OCI-LY1 (cell line): ENCODE results near the gene CD164.

Source experiments
- H2AFZ ChIP-seq: fragments of 200-600 bp; sonication (generic), shearing (Covaris generic); 2 replicates; pipeline ENCODE4 v1.6.0; 2014; ENCODE audit warnings: antibody characterized with exemption, mild to moderate bottlenecking, low read length
- H3F3A ChIP-seq: fragments of 200-600 bp; sonication (generic), shearing (Covaris generic); 2 replicates; pipeline ENCODE4 v1.6.0; 2014; ENCODE audit warnings: mild to moderate bottlenecking, antibody characterized with exemption, low read length, moderate library complexity; ENCODE audit not compliant: insufficient read depth
- H3K27ac ChIP-seq: fragments of 200-600 bp; sonication (generic); 2 replicates; pipeline ENCODE4 v1.5.1; 2014; ENCODE audit warnings: low read length, mixed run types, mild to moderate bottlenecking, low read depth; ENCODE audit not compliant: poor library complexity, severe bottlenecking
- H3K27me3 ChIP-seq: fragments of 200-600 bp; sonication (generic); 2 replicates; pipeline ENCODE4 v1.6.0; 2014; ENCODE audit warnings: antibody characterized with exemption, mild to moderate bottlenecking, low read length, moderate library complexity; ENCODE audit not compliant: insufficient read depth
- H3K36me3 ChIP-seq: fragments of 200-600 bp; sonication (generic); 2 replicates; pipeline ENCODE4 v1.6.1; 2014; ENCODE audit warnings: mild to moderate bottlenecking, antibody characterized with exemption, low read length, moderate library complexity, mixed read lengths; ENCODE audit not compliant: insufficient read depth
- H3K4me1 ChIP-seq: fragments of 200-600 bp; sonication (generic); 2 replicates; pipeline ENCODE4 v1.5.1; 2014; ENCODE audit warnings: mild to moderate bottlenecking, low read length, moderate library complexity; ENCODE audit not compliant: insufficient read depth, severe bottlenecking
- H3K4me2 ChIP-seq: fragments of 200-600 bp; sonication (generic), shearing (Covaris generic); 2 replicates; pipeline ENCODE4 v1.6.1; 2014; ENCODE audit warnings: low read length
- H3K4me3 ChIP-seq: fragments of 200-600 bp; sonication (generic); 2 replicates; pipeline ENCODE4 v1.5.1; 2014; ENCODE audit warnings: low read length, low read depth, mild to moderate bottlenecking, mixed read lengths; ENCODE audit not compliant: poor library complexity, severe bottlenecking
- H3K79me2 ChIP-seq: fragments of 200-600 bp; shearing (Covaris generic); 2 replicates; pipeline ENCODE4 v1.6.1; 2016; ENCODE audit warnings: mixed run types, low read length, mixed read lengths; ENCODE audit not compliant: insufficient read depth
- H3K9ac ChIP-seq: fragments of 200-600 bp; sonication (generic), shearing (Covaris generic); 2 replicates; pipeline ENCODE4 v1.6.1; 2014; ENCODE audit warnings: mild to moderate bottlenecking, low read length, mixed read lengths
- H3K9me2 ChIP-seq: fragments of 200-600 bp; sonication (generic), shearing (Covaris generic); 2 replicates; pipeline ENCODE4 v1.6.1; 2014; ENCODE audit warnings: low read depth, mild to moderate bottlenecking, low read length, mixed read lengths
- H3K9me3 ChIP-seq: fragments of 200-600 bp; shearing (Covaris generic); 2 replicates; pipeline ENCODE4 v1.6.1; 2014; ENCODE audit warnings: low read length, mixed read lengths
- H4K20me1 ChIP-seq: fragments of 200-600 bp; sonication (generic), shearing (Covaris generic); 2 replicates; pipeline ENCODE4 v1.6.0; 2016; ENCODE audit warnings: mild to moderate bottlenecking, low read length; ENCODE audit not compliant: insufficient read depth
- EZH2 ChIP-seq: fragments of 200-600 bp; sonication (generic), shearing (Covaris generic); IDR thresholded peaks from 2 replicates; pipeline ENCODE4 v1.8.0; 2017; ENCODE audit warnings: borderline replicate concordance, mixed run types, mild to moderate bottlenecking, antibody characterized with exemption, low read length, moderate library complexity, mixed read lengths
- TF ChIP-seq, protein P1 (sequence below): fragments of 200-600 bp; sonication (generic), shearing (Covaris generic); IDR thresholded peaks from 2 replicates; pipeline ENCODE4 v1.5.1; 2017; ENCODE audit warnings: mild to moderate bottlenecking, antibody characterized with exemption, low read length, moderate library complexity, mixed read lengths

The CD164 gene

GRCh38 chr6:109326351-109326750 lies 55.9 kb downstream of the CD164 start:
- no peaks in the 10 kb centered on the region for H3K9me2 ChIP-seq
- TF ChIP-seq, protein P1, sequence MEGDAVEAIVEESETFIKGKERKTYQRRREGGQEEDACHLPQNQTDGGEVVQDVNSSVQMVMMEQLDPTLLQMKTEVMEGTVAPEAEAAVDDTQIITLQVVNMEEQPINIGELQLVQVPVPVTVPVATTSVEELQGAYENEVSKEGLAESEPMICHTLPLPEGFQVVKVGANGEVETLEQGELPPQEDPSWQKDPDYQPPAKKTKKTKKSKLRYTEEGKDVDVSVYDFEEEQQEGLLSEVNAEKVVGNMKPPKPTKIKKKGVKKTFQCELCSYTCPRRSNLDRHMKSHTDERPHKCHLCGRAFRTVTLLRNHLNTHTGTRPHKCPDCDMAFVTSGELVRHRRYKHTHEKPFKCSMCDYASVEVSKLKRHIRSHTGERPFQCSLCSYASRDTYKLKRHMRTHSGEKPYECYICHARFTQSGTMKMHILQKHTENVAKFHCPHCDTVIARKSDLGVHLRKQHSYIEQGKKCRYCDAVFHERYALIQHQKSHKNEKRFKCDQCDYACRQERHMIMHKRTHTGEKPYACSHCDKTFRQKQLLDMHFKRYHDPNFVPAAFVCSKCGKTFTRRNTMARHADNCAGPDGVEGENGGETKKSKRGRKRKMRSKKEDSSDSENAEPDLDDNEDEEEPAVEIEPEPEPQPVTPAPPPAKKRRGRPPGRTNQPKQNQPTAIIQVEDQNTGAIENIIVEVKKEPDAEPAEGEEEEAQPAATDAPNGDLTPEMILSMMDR: no peak
- no peak for TF ChIP-seq EZH2
- no peak overlapping the region for H2AFZ ChIP-seq
- no peak overlapping the region for H3K9ac ChIP-seq
- H3K27ac ChIP-seq: no peak overlapping the region
- H3K9me3 ChIP-seq: no peaks in the 10 kb centered on the region
- H3K36me3 ChIP-seq: no peaks in the 10 kb centered on the region
- H4K20me1 ChIP-seq: no peaks in the 10 kb centered on the region
- H3K79me2 ChIP-seq: no peaks in the 10 kb centered on the region
- H3K4me2 ChIP-seq: no peak overlapping the region
- no peaks in the 10 kb centered on the region for H3K27me3 ChIP-seq
- no peak overlapping the region for H3K4me3 ChIP-seq
- H3F3A ChIP-seq: no peaks in the 10 kb centered on the region
- no peaks in the 10 kb centered on the region for H3K4me1 ChIP-seq

DNA sequence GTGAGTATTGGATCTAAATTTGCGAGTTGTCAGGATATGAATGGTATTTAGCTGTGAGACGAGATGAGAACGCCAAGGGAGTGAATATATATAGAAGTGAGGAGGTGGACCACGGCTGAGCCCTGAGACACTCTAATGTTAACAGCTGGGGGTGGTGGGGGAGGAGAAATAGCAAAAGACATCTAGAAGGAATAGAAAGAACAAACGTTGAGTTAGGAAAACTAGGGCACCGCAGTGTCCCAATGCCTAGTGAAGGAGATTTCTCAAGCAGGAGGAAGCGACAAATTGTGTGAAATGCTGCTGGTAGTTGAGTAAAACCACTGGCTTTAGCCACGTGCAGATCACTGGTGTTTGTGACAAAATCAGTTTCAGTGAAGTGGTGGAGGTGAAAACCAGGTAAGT lies 56.9 kb downstream of the CD164 start:
- no peaks in the 10 kb centered on the region for H3K79me2 ChIP-seq
- no peaks in the 10 kb centered on the region for H3K4me1 ChIP-seq
- H3F3A ChIP-seq: no peaks in the 10 kb centered on the region
- TF ChIP-seq EZH2: no peak
- TF ChIP-seq, protein P1: no peak
- no peak overlapping the region for H3K9ac ChIP-seq
- no peaks in the 10 kb centered on the region for H4K20me1 ChIP-seq
- no peaks in the 10 kb centered on the region for H3K36me3 ChIP-seq
- H2AFZ ChIP-seq: no peak overlapping the region
- no peaks in the 10 kb centered on the region for H3K9me2 ChIP-seq
- no peak overlapping the region for H3K4me3 ChIP-seq
- no peaks in the 10 kb centered on the region for H3K27me3 ChIP-seq
- H3K27ac ChIP-seq: no peak overlapping the region
- H3K9me3 ChIP-seq: no peaks in the 10 kb centered on the region
- H3K4me2 ChIP-seq: no peak overlapping the region

- H3K9ac ChIP-seq: no peak overlapping the region
- no peaks in the 10 kb centered on the region for H3K27me3 ChIP-seq
- H3F3A ChIP-seq: no peaks in the 10 kb centered on the region
- H3K36me3 ChIP-seq: no peaks in the 10 kb centered on the region
- H3K79me2 ChIP-seq: no peaks in the 10 kb centered on the region
- no peaks in the 10 kb centered on the region for H4K20me1 ChIP-seq
- H3K9me3 ChIP-seq: no peaks in the 10 kb centered on the region
- TF ChIP-seq, protein P1: no peak
- TF ChIP-seq EZH2: no peak
- no peak overlapping the region for H3K4me3 ChIP-seq
- no peaks in the 10 kb centered on the region for H3K4me1 ChIP-seq
- no peak overlapping the region for H3K27ac ChIP-seq
- H3K4me2 ChIP-seq: no peak overlapping the region
- no peaks in the 10 kb centered on the region for H3K9me2 ChIP-seq
- no peak overlapping the region for H2AFZ ChIP-seq
These were observed 59.0 kb downstream of the CD164 start for GRCh38 chr6:109323241-109323640.
